ENCODE data around the gene C15orf62.

Gene C15orf62

GRCh38 chr15:40747685-40748631, 21.8 kb upstream of the C15orf62 start:
- H3K4me3 Mint-ChIP-seq, result no peak overlapping the region
- no peak overlapping the region for H3K27ac Mint-ChIP-seq
- H3K4me1 Mint-ChIP-seq, result peaks cover 2% of the 10 kb centered on the region
- H3K9me3 Mint-ChIP-seq, result no peaks in the 10 kb centered on the region
- peaks cover 20% of the 10 kb centered on the region for H3K36me3 Mint-ChIP-seq
- DNase-seq (ENCODE audit: low spot score in 2 of 2) (no peak), ATAC-seq (ENCODE audit: low read depth) (no peak)
- H3K27me3 Mint-ChIP-seq, result no peaks in the 10 kb centered on the region

DNA sequence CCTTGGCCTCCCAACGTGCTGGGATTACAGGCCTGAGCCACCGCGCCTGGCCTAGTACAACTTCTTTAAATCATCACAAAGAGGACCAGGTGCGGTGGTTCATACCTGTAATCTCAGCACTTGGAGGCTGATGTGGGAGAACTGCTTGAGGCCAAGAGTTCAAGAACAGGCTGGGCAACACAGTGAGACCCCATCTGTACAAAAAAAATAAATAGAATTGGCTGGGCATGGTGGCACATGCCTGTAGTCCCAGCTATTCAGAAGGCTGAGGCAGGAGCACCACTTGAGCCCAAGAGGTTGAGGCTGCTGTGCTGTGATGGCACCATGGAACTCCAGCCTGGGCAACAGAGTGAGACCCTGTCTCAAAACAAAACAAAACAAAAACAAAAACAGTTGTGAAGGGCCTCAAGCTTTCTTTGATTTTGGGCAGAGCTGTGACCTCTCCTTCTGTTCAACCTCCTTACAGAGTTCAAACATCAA, 20.6 kb upstream of the C15orf62 start:
- no peak for DNase-seq (ENCODE audit: low spot score in 2 of 2)
- ATAC-seq (ENCODE audit: low read depth), result no peak
- Mint-ChIP-seq H3K36me3 (peaks cover 20% of the 10 kb centered on the region), H3K27ac (no peak overlapping the region), H3K9me3 (no peaks in the 10 kb centered on the region), H3K27me3 (no peaks in the 10 kb centered on the region), H3K4me3 (no peak overlapping the region), H3K4me1 (peaks cover 5% of the 10 kb centered on the region)

GRCh38 chr15:40750885-40751284, 18.9 kb upstream of the C15orf62 start:
- no peaks in the 10 kb centered on the region for H3K9me3 Mint-ChIP-seq
- H3K36me3 Mint-ChIP-seq, result peaks cover 14% of the 10 kb centered on the region

DNA sequence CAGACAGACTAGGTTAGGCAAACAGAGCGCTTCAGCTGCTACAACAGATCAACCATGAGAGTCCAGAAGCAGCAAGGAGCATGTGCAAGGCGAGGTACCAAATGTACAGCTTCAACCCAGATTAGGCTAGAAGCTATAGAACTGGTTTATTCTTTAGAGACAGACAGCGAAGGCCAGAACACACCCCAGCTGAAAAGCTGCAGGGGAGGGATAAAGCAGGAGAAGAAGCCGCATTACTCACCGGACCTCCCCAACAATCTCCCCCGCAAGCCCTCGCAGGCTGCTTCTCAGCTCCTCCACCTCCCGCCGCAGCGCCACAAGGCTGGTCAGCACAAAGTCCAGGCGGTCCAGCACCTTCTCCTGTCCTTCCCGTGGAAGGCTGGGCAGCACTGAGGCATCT, 18.0 kb upstream of the C15orf62 start:
- H3K9me3 Mint-ChIP-seq, result no peaks in the 10 kb centered on the region
- no peaks in the 10 kb centered on the region for H3K27me3 Mint-ChIP-seq
- no peak overlapping the region for H3K27ac Mint-ChIP-seq
- H3K36me3 Mint-ChIP-seq, result peaks cover 14% of the 10 kb centered on the region
- no peak overlapping the region for H3K4me3 Mint-ChIP-seq
- DNase-seq (ENCODE audit: low spot score in 2 of 2) (no peak), ATAC-seq (ENCODE audit: low read depth) (no peak)
- H3K4me1 Mint-ChIP-seq, result peaks cover 3% of the 10 kb centered on the region

More at GRCh38 chr15:40750885-40751284, 18.9 kb upstream of the C15orf62 start:
- no peak overlapping the region for H3K4me3 Mint-ChIP-seq
- no peak for DNase-seq (ENCODE audit: low spot score in 2 of 2)
- ATAC-seq (ENCODE audit: low read depth), result no peak
- H3K4me1 Mint-ChIP-seq, result peaks cover 3% of the 10 kb centered on the region
- no peak overlapping the region for H3K27ac Mint-ChIP-seq
- H3K27me3 Mint-ChIP-seq, result no peaks in the 10 kb centered on the region

DNA sequence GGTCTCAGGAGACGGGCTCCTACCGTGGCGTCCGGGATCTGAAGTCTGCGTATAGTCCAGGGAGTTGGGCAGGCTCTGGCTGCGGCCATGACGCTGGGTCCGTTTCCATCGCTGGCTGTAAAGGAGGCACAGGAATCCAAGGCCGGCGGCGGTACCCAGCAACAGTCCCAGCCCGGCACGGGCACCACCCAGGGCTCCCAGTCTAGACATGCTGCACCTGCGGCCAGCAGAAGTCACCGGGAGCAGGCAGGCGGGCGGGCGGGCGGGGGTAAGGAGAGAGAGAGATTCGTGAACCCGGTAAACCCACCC, 15.3 kb upstream of the C15orf62 start:
- H3K4me3 Mint-ChIP-seq, result peak overlapping the region; percentile 93
- peak overlapping the region; percentile 90 for H3K27ac Mint-ChIP-seq
- peak; percentile 1 for ATAC-seq (ENCODE audit: low read depth)

DNA sequence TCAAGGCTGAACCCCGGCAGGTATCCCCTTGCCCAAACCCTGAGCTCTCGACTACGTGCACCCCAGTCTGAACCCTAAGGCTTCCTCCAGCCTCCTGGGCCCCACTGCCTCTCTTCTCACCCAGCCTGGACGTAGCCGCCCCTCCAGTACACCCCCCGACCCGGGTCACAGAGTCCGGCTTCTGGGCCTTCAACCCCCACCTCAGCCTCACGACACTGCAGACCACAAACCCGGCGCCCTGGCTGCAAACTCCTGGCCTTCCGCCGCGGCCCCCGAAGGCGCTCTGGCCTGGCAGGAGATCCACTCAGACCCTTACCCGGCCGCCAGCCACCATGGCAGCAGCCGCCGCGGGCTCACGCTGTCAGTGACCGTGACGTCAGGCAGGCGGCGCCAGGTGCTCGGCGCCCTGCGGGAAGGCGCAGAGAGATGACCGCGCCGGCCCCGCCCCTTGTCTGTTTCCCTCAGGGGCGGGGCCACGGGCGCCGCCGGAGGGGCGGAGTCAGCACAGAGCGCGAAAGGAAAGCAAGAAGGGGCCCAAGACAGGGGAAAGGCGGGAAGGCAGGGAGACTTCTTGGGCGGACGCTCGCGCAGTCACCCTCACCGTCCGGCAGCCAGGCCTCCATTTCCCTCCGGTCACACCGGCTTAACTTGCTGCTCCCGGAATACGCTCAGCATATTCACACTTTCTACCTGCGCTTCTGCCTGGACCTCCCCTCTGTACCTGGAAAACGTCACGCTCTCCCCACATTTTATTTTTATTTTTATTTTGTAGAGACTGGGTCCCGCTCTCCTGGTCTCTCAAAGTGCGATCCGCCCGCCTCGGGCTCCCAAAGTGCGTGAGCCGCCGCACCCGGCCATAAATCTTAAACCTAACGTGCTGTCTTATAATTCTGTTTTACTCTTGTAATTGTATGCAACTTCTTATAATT, 14.6 kb upstream of the C15orf62 start, which contains the start of gene RMDN3:
Gene RMDN3, minus strand, starts transcription at position 372 of the 929 bp plus-strand sequence. CDS start 471 bp downstream, outside the sequence.
- peak; percentile 89 to 90 for DNase-seq (ENCODE audit: low spot score in 2 of 2)
- H3K27ac Mint-ChIP-seq, result peak within 1 kb of the TSS; percentile 90
- H3K27me3 Mint-ChIP-seq, result no peaks in the 10 kb centered on the region
- H3K36me3 Mint-ChIP-seq, result peaks cover 10% of the 10 kb centered on the region
- peaks cover 3% of the 10 kb centered on the region for H3K4me1 Mint-ChIP-seq
- no peaks in the 10 kb centered on the region for H3K9me3 Mint-ChIP-seq
- peak; percentile 94 for ATAC-seq (ENCODE audit: low read depth)
- peak within 1 kb of the TSS; percentile 93 for H3K4me3 Mint-ChIP-seq

More for the DNA sequence above, 15.3 kb upstream of the C15orf62 start:
- peak in 1 of 2 donors; percentile 18 for DNase-seq (ENCODE audit: low spot score in 2 of 2)
- Mint-ChIP-seq H3K36me3 (peaks cover 13% of the 10 kb centered on the region), H3K27me3 (no peaks in the 10 kb centered on the region), H3K4me1 (peaks cover 3% of the 10 kb centered on the region), H3K9me3 (no peaks in the 10 kb centered on the region)

DNA sequence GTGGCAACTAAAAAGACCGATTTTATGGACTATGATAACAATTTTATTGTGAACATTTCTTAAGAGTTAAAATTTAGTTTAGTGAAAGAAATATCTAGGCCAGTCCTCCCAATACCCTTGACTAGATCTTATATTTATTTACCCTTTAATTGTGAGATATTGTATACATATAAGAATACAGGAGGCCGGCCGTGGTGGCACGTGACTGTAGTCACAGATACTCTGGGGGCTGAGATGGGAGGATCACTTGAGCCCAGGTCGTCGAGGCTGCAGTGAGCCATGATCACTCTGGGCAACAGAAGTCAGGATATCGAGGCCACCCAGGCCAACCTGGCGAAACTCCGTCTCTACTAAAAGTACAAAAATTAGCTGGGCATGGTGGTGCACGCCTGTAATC, 14.0 kb upstream of the C15orf62 start:
- H3K9me3 Mint-ChIP-seq, result no peaks in the 10 kb centered on the region
- DNase-seq (ENCODE audit: low spot score in 2 of 2) (no peak), ATAC-seq (ENCODE audit: low read depth) (no peak)
- peaks cover 9% of the 10 kb centered on the region for H3K36me3 Mint-ChIP-seq
- peaks cover 3% of the 10 kb centered on the region for H3K4me1 Mint-ChIP-seq
- H3K4me3 Mint-ChIP-seq, result peak overlapping the region; percentile 93
- H3K27me3 Mint-ChIP-seq, result no peaks in the 10 kb centered on the region
- H3K27ac Mint-ChIP-seq, result peak overlapping the region; percentile 90

DNA sequence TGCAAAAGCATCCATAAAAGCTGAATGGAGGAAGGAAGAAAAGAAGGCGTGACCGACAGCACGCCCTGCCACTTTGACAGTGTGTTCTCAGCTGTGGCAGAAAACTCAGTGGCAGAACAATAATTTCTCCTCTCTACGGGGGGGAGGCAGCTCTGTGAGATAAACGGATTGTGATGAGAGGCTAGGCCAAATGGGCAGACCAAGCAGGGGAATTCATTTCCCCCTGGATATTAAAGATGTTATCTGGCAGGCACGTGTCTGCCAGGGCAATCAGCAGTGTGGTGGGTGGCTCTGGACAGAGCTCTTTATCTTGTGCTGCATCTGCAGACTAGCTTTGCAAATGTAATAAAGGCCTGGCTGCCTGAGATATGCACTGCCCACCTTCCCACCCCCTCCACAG, 12.8 kb upstream of the C15orf62 start:
- Mint-ChIP-seq H3K9me3 (no peaks in the 10 kb centered on the region), H3K4me1 (peaks cover 3% of the 10 kb centered on the region), H3K27ac (no peak overlapping the region), H3K4me3 (peak overlapping the region; percentile 28), H3K36me3 (peaks cover 2% of the 10 kb centered on the region), H3K27me3 (no peaks in the 10 kb centered on the region)
- ATAC-seq (ENCODE audit: low read depth), result no peak
- DNase-seq (ENCODE audit: low spot score in 2 of 2), result no peak

DNA sequence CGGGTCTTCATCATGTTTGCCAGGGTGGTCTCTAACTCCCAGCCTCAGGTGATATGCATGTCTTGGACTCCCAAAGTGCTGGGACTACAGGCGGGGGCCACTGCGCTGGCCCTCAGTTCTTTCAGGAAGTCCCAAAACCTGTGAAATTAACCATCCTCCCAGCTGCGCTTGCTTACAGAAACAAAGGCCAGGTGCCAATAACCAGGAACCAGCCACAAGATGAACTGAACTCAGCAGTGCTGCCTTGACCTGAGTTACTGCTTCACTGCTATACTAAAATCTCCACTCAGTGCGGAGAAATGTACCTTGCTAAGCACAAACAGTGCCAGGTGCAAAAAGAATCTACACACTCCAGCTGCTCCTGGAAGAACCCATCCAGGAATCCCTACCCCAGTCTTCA, 9.8 kb upstream of the C15orf62 start:
- H3K27me3 Mint-ChIP-seq, result no peaks in the 10 kb centered on the region
- no peak overlapping the region for H3K27ac Mint-ChIP-seq
- H3K4me3 Mint-ChIP-seq, result no peak overlapping the region
- DNase-seq (ENCODE audit: low spot score in 2 of 2) (no peak), ATAC-seq (ENCODE audit: low read depth) (no peak)
- no peaks in the 10 kb centered on the region for H3K36me3 Mint-ChIP-seq
- peaks cover 4% of the 10 kb centered on the region for H3K4me1 Mint-ChIP-seq
- no peaks in the 10 kb centered on the region for H3K9me3 Mint-ChIP-seq

DNA sequence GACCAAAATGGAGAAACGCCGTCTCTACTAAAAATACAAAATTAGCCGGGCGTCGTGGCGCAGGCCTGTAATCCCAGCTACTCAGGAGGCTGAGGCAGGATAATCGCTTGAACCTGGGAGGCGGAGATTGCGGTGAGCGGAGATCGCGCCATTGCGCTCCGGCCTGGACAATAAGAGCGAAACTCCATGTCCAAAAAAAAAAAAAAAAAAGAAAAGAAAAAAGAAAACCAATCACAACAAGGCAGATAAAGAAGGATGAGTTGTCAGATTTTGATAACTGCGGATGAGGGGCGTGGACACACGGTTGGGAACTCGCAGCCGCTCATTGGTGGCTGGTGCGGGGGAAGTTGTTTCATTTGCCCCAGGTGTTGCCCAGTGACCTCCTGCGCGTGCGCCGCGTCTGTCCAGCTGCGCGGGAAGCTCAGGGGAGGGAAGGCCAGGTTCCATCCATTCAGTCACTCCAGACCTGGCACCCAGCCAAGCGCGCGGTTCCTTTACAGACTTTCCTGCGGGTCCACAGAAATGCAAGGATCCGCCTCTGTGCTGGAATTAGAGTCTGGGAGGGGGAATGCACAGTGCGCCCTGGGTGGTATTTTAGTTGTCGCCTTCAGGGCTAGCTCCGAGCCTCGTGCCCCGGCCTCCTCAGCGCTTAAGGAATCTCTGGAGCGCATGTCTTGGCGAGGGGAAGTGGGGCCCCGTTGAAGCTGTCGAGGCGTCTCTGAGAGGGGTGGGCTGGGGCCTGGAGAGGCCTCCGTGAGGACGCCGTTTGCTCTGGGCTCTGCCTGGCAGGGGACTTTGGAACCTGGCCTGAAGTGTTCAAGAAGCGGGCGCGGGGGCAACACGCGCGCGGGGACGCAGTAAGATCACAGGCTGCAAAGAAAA, 6.6 kb upstream of the C15orf62 start:
- no peaks in the 10 kb centered on the region for H3K27me3 Mint-ChIP-seq

GRCh38 chr15:40763801-40764628, 5.8 kb upstream of the C15orf62 start, which contains the start of gene GCHFR:
TSS of gene GCHFR (plus strand) at chr15:40764068. CDS start at chr15:40764181, 113 bp downstream.
- Mint-ChIP-seq H3K4me3 (peak within 1 kb of the TSS; percentile 83), H3K9me3 (no peaks in the 10 kb centered on the region), H3K27ac (peak within 1 kb of the TSS; percentile 35), H3K27me3 (no peaks in the 10 kb centered on the region), H3K36me3 (no peaks in the 10 kb centered on the region), H3K4me1 (peaks cover 23% of the 10 kb centered on the region)
- ATAC-seq (ENCODE audit: low read depth), result peak; percentile 75
- DNase-seq (ENCODE audit: low spot score in 2 of 2), result peak; percentile 41 to 54

More for the DNA sequence above, 6.6 kb upstream of the C15orf62 start:
- Mint-ChIP-seq H3K27ac (no peak overlapping the region), H3K9me3 (no peaks in the 10 kb centered on the region), H3K4me3 (peak overlapping the region; percentile 83), H3K4me1 (peaks cover 15% of the 10 kb centered on the region), H3K36me3 (no peaks in the 10 kb centered on the region)
- peak; percentile 22 for ATAC-seq (ENCODE audit: low read depth)
- DNase-seq (ENCODE audit: low spot score in 2 of 2), result no peak

GRCh38 chr15:40764629-40765103, 5.1 kb upstream of the C15orf62 start:
- Mint-ChIP-seq H3K4me3 (peak overlapping the region; percentile 83), H3K27me3 (no peaks in the 10 kb centered on the region), H3K9me3 (no peaks in the 10 kb centered on the region), H3K27ac (peak overlapping the region; percentile 35), H3K4me1 (peaks cover 28% of the 10 kb centered on the region), H3K36me3 (no peaks in the 10 kb centered on the region)
- ATAC-seq (ENCODE audit: low read depth) (no peak), DNase-seq (ENCODE audit: low spot score in 2 of 2) (no peak)
